HG02642 (cell line): Measurements from ENCODE around the gene DLGAP1.
A peak's percentile ranks its signal among the peaks of the same experiment; 100 is the strongest.

Source experiments
- ATAC-seq: cut with Tn5 transposase; IDR thresholded peaks from one replicate; pipeline ENCODE4 v1.9.1; 2021; ENCODE audit warnings: mild to moderate bottlenecking; ENCODE audit not compliant: unreplicated experiment, poor library complexity

The DLGAP1 gene

DNA sequence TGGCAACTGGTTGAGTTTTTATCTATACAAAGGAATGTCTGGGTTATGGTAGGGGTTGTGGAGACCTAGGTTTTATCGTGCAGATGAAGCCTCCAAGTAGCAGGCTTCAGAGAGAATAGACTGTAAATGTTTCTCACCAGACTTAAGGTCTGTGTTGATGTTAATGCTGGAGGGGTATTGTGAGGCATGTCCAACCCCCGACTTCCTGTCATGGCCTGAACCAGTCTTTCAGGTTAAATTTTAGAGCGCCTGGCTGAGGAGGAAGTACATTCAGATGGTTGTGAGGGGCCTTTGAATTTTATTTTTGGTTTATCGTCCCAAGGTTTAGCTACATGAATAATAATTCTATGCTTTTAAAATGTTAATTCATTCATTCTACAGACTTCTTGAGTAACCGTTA lies 435.1 kb downstream of the DLGAP1 start:
- no peak for ATAC-seq

DNA sequence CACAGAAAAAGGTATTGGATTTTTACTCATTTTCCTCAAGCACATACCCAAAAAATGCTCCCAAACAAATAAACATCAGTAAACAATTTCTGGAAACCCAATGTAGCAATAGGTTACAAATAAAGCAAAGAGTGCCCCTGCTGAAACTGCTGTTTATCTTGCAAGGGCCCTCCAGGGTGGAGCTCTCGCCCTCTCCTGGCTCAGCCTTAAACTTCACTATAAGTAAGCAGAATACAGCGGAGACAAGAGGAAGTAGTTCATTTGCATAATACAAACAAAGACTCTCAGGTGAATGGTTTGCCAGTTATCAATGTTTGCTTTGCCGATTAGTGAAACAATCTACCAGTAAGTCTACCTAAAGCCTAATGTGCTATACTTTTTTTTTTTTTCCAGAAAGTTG lies 437.6 kb downstream of the DLGAP1 start:
- peak; percentile 83 for ATAC-seq

DNA sequence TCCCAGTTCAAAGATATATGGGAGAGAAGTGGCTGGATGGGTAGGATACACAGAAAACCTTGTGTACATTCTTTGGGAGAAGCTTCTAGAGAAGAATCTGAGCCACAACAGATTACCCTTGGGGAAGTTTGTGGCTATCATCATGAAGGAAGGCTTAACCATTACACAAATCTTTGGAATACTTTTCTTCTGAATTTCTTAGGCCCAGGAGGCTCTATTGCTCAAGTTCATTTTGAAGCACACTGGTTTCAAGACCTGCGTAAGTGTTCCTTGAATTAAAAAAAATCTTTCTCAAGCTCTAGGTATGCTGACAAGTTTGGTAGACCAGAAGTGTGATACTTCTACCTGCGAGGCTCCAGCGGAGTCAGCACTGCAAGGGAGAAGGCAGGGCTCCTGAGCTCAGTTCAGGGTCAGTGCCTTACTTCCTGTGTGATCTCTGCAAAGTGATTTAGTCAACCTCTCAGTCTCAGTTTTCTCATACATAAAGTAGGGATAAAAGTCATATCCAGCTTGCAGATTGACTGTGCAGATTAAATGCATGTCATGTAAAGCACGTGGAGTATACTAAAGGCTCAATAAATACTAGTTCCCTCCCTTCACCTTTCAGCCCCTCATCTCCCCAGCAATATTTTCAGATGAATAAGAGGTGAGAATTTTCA lies 438.6 kb downstream of the DLGAP1 start:
- ATAC-seq, result no peak

DNA sequence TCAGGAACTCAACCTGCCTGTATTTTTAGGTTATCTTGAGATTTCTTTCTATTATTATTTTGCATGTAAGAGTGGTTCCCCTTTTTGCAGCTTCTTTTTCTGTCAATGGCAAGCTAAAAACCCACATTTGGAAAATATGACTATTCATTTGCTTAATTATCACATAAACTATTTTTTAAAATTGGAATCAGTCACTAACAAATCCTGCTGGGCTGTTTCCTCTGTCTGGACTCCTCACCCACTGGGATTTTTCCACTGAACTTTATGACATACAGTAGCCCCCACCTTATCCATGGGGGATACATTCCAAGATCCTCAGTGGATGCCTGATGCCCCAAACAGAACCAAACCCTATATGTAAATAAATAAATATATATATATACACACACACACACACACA lies 447.3 kb downstream of the DLGAP1 start:
- ATAC-seq, result no peak

DNA sequence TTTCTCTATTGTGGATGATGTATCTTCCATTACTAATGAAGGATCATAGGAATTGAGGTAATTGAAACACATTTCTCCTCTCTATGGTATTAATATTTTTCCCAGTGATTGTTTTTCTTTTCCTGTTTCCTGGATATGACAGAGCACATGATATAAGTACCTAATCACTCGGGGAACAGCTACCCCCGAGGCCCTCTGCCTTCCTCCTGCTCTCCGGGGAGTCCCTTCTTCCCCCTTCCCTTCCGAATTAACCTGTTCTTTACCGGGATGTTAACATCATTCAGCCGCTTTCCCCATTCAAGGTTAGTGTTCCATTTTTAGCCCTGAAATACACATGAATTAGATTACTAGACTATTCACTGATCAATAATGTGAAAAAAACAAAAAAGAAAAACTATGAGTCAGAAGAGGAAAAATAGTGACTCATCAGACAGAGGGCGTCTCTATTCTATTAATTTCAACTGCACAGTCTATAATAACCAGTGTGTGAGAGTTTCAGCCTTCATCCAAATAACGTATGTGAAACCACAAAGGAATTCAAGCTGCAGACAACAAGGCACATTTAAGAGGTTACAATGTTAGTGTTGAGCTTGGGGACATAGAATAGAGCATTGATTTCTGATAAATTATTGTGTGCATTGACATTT lies 450.8 kb downstream of the DLGAP1 start:
- ATAC-seq, result no peak

DNA sequence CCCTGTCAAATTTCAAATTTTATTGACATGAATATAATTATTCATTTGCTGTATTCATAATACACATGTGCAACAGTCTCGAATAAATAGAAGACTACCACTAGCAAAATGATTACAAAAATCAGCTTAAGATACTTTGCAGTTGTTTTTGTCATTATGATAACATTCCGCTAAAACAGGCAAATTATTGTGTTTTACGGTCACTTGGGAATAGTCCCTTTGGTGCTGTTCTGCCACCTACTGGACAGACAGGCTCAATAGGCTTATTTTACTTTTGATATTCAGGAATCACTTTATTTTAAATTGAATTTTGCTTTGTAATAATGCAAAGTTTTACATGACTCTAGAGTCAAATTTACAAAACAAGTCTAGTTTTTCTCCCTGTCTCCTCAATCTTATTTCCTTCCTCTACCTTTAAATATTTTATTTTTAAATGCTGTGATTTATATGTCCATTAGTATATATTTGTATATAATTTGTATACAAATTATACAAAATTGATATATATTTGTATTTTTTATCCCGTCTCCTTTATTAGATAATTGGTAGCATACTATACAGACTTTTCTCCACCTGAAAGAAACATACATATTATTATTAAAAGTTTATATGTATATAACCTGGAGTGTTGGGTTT lies 456.3 kb downstream of the DLGAP1 start:
- no peak for ATAC-seq

DNA sequence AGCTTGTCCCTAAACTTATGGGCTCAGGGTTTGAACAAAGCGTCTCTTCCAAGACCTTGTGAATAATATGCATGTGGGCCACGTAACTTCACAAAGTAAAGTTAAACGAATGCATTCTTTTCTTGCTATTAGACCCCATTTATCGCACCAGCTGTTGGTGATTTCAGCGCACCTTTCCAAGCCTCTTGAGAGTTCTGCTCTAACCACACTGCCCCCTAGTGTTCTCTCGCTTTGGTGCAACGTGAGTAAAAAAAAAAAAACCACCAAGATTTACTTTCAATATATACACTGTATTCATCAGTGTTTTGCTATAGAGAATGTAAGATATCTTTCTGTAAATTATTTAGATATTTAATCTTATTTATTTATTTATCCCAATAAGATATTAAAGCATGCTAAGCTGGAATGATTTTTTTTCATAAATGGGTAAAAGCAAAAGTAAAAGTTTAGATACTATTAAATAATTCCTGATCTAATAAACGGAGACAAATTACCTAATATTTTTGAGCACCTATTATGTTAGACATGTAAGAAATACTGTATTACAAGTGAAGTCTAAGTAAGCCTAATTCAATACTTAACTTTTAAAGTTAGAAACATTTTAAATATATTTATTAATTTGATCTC lies 459.5 kb downstream of the DLGAP1 start:
- no peak for ATAC-seq

DNA sequence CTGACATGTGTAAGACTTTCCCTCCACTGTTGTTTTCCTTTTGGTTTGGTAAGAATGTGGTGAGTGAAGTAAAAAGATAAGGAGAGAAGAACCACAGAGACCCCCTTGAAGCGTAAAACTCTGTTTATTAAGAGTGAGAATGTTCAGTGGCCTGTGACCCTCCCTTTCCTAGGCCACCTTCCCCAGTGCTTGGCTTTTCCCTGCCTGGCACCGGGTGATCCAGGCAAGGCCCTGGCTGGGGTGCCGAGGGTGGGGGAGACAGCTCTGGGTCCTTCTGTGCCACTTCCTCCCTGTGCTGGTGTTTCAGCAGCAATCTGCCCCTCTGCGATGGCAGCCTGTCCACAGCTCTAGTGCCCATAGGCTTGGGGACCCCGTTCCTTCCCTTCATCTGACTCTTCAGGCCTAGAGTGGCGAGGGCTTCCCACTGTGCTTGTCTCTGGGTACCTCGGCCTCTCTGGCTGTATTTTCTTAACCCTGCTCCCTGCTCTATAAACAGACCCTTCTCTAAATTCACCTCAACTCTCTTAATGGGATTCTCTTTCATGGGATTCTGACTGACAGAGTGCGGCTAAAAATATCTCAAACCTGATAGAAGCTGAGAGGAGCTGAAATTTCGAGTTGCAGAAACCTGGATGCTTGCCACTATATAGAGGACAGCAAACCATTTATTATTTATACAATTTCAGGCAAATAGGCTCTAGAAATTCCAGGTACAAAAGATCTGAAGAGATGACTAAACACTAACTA lies 461.0 kb downstream of the DLGAP1 start:
- ATAC-seq, result no peak

DNA sequence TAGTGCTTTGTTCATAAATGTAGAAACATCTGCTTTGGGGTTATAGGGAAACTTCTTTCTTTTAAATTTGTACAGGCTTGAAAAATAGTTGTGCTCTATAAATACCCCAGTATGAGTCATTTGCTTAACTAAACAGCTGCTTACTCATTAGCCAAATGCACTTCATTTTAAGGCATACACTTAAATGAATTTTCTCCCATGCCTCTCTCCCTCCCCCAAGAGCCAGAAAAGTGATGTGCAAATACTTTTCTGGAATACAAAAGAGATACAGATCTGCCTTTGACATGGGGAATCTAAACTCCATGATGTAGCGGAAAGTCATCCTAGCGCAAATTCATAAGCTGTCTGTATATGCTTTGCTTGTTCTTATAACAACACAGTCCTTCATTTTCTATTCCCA lies 469.4 kb downstream of the DLGAP1 start:
- ATAC-seq, result no peak

DNA sequence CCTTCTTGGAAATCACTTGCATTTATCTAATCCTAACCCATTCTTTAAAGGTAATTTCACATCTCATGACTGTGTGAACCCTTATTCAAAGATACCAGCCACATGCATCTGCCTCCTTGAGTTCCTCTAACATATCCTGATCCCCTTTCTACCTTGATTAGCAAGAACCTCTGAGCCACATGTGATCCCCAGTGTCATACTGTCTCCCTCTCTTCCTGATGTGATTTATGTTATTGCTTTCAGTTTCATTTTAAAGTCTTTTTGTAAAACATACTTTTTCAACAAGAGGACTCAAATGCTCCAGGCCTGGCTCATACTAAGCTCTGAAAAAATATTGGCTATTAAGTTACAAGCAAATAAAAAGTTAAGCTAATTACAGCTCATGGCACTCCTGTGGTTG lies 470.1 kb downstream of the DLGAP1 start:
- no peak for ATAC-seq

DNA sequence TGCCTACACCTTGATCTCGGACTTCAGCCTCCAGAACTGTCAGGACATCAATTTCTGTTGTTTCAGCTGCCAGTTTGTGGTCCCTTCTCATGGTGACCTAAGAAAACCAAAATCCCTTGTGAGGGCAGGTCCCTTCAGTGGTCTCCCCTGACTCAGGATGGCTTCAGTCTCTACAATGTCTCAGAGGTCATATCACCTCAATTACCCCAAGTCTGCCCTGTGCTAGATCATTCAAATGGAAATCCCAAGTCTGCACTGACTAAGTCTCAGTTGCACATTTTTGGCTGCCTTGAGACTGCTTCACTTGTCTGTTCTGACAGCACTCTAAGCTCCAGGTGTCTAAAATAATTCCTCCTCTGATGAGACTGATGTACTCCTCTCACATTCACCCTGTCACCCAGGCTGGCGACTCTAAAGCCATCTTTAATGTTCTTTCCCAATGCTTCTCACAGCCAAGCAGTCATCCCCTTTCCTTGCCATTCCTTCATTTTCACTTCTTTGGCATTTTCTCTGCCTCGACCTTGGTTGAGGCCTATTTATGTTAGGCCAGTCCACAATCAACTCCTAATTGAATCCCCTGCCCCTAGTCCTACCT lies 470.8 kb downstream of the DLGAP1 start:
- ATAC-seq, result no peak

DNA sequence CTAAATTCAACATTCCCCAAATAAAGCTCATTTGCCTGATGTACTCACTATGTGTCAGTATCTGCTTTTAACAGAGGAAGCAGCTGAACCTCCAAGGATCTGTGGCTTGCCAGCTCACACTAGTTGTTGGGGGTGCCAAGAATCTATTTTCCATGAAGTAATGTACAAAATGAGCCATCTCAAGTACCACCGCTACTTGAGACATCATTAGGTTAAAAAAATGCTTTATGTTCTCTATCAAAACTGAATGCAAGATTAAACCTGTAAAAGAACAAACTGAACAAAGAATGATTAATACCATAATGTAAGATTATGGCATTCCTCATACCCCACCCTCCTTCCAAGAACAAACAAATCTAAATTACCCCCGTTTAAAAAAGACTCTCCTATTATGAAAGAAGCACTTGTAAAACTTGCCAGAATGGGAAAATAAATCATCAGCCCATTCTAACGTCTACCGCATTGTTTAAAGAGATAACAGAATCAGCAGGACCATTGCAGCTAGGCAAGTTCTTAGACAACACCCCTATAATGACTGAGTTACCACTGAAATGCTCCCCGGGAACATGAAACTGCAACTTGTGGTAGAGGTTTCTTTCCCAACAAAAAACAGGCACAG lies 471.6 kb downstream of the DLGAP1 start:
- no peak for ATAC-seq

DNA sequence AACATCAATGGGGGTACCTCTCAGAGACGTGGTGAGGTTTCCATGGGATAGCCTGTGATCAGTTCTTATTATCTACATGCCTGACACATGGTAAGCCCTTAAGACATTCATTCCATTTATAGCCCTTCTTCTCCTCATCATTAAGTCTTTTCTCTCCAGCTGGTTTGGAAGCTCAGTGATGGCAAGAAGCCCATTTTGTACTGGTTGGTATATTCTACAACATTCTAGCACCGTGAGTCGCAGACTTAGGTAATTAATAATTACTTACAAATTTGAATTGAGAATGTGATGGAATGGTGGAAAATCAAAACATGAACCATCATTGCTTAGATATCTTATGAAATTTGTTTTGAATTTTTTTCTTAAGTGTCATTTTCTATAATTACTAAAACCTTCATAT lies 472.6 kb downstream of the DLGAP1 start:
- ATAC-seq, result no peak

DNA sequence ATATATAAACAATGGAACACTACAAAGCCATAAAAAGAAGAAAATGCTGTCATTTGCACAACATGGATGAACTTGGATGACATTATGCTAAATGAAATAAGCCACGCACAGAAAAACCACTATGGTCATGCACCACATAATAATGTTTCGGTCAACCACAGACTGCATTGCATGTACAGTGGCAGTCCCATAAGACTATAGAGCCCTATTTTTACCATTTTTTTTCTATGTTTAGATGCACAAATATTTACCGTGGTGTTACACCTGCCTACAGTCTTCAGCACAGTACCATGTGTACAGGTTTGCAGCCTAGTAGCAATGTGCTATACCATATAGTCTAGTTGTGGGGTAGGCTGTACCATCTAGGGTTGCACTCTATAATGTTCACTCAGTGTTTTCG lies 476.1 kb downstream of the DLGAP1 start:
- ATAC-seq, result no peak

DNA sequence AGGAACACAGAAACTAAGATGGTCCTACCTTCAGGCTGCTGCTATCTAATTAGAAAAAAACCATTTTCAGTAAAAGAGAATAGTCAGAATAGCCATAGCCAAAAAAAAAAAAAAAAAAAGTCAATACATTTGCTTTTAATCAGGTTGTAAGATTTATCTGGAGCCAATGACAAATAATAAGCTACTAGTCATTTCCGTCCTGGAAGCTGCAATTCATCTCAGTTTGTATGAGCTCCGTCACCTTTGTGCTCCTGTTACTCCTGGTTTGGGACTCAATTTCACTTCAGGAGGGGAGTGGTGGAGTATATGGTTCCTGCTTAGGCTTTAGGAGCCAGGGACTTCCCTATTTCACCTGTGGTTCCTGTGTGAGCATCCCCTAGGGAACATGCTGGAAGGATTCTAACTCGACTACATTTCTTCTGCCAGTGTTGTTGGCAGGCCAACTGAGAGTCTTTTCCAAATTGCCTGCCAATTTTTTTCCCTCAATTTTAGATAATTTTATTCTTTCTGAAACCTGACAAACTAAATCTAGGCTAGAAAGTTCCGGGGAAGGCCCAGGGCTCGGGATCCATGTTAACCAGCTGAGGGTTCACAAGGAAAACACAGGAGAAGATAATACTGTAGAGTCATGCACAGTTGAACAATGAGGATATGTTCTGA lies 481.8 kb downstream of the DLGAP1 start:
- ATAC-seq, result no peak

DNA sequence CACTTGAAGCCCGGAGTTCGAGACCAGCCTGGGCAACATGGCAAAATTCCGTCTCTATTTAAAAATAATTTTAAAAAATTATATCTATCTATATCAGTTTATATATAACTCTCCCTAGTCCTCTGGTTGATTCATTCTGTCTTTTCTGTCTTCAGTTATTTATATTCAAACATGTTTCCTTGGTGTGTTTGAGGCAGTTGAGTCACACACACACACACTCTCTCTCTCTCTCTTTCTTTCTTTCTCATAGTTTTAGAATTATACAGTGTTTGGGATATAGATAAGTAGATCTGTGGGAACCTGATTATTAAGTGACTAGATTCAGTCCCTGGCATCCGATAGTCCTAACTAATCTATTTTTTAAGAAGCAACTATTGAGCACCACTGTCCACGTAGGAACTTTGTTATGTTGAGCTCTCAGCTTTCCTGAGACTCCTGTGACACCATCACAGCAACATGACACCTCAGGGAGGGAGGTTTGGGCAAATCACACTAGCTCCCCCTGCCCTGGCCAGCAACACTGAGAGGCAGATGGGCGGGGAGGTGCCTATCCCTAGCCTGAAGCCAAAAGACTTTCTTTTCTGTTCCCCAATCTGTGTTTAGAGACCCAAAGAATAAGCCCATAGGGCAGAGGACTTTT lies 482.7 kb downstream of the DLGAP1 start:
- ATAC-seq, result no peak

DNA sequence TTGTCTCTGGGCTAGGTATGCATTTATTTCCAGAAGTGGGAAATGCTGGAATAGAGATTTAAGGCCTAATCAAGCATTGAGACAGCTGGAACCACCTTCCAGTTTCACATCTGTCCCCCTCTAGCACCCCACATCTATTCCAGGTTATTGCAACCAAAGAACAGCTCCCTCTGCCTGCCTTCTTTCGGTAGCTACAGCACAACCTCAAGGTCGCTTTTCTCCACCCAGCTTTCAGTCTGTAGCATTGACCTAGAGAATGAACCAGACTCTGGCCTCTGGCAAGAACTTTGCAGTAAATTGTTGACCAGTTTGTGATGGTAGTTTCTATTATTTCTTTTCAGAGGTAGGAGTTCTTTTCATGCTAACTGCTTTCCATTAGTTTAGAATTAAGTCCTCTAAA lies 484.2 kb downstream of the DLGAP1 start:
- ATAC-seq, result no peak

DNA sequence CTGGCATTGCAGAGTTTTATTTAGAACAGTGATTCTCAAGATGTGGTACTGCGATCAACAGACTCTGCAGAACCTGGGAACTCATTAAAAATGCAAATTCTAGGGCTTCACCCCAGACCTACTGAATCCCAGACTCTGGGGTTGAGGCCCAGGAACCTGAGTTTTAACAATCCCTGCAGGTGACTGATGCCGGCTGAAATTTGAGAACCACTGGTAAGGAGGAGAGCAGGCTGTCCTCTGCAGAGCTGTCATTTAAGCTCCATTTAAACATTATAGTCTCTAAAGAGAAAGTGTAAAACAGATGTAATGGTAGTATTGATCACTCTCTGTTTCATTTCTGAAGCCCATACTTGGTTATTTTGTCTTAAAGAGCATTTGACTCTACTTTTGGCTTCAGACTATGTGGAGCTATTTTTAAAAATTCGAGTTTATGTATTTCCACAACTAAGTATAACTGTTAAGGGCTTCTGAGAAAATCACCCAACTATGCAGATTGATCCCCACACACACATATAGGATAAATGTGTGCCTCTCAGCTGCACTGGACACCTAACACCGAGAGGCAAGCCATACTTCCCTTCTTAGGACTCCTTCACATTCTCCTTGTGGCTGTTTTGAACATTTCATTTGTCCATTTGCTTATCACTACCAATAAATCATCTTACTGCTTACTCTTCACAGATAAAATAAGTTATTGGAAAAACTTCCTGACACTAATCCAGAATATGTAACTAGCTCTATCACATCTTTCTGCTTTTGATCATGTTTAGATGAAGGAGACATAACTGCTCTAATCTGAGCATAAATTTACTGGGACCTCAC lies 487.5 kb downstream of the DLGAP1 start:
- no peak for ATAC-seq
